Tongue (tissue), 2 donors: ENCODE results near the gene CARD14. TPM values are rescaled to one million over a fixed set of nuclear protein-coding genes. Genes with fewer than 3 reads are reported as not detected.
A peak's percentile ranks its signal among the peaks of the same experiment; 100 is the strongest.

Experiments used
- DNase-seq: peaks from one replicate; pipeline ENCODE4 v3.0.0-alpha.2; 2015
- total RNA-seq: library from RNA; depleted of rRNA; stranded (reverse); fragments of >200 nt; gene quantifications from one replicate; pipeline ENCODE4 v1.2.3, GENCODE V29; 2014

The CARD14 gene
- total RNA-seq, 1 donor from 2014 or later, result 14.9 TPM

DNA sequence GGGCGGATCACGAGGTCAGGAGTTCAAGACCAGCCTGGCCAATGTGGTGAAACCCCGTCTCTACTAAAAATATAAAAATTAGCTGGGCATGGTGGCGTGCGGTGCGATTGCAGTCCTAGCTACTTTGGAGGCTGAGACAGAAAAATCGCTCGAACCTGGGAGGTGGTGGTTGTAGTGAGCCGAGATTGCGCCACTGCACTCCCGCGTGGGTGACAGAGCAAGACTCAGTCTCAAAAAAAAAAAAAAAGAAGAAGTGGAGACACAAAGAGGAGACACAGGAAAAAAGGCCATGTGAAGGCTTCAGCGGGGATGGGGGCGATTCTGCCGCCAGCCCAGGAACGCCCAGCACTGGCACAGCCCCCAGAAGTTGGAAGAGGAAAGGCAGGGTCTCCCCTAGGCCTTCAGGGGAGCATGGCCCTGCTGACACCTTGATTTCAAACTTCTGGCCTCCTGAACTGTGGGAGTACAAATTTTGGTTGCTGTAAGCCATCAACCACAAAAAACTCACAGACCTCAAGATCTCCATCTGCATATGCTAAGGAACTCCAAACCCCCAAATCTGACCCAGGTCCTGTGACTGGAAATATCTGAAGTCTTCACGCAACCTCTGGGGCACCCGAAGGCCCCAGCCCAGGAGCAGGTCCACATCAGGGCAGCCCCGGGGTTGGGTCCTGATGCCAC lies 43.3 kb downstream of the CARD14 start:
- no peak for DNase-seq

- no peak for DNase-seq
These were observed 43.8 kb downstream of the CARD14 start for GRCh38 chr17:80213643-80213975.

DNA sequence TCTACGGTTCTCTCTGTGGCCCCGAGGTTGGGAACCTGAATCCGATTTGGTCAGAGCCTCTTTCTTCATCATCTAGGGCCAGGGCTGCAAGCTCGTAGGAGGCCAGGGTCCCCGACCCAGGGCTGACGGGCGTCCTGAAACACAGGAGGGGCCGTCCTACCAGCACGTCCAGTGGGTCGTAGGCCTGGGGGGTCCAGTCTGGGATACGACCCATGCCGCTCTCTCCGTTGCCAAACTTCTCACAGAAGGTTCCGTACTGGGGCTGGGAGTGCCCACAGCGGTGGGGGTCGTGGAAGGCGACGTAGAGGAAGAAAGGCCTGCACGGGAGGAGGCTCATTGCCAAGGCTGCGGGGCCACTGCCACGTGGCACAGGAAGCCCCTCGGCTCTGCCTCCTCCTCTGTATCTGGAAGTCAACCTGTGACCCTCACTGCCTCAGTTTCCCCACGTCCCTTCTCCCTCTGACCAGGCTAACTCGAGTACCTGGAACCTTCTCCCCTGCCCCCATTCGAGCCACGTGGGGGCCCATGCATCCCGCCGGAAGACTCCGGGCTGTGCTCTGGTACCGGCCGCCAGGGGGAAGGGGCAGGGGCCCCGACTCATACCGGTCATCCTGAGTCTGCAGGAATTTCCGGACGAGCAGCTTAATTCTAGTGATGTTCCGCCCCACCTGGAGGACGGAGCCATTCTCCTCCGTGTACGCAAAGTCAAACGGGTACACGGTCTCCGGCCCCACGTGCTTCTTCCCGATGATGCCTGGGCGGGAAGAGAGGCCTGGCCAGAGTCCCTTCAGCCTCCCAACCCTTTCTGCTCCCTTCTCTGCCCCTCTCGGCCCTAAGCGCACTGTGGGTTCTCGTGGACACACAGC lies 44.4 kb downstream of the CARD14 start:
- DNase-seq, result no peak

DNA sequence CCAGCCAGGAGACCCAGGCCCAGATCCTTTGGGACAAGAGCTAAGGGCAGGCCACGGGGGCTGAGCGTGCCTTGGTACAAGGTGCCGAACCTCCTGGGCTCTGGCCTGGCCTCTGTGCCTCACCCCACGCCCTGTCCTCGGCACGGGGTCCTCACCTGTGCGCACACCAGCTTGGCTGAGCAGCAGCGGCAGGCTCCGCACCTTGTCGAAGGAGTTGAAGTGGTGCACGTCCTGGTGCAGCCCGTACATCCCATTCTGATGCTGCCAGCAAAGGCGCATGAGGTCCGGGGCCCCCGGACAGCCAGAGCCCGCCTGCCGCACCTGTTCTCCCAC lies 45.0 kb downstream of the CARD14 start:
- no peak for DNase-seq

- no peak for DNase-seq
These were observed 46.9 kb downstream of the CARD14 start for GRCh38 chr17:80216473-80217456.

- no peak for DNase-seq
These were observed 48.0 kb downstream of the CARD14 start for GRCh38 chr17:80217703-80218362.

GRCh38 chr17:80218391-80218790 lies 48.6 kb downstream of the CARD14 start:
- no peak for DNase-seq

- DNase-seq, result peak; percentile 61
These were observed 49.4 kb downstream of the CARD14 start for GRCh38 chr17:80219013-80219762.

- DNase-seq, result no peak
These were observed 49.9 kb downstream of the CARD14 start for GRCh38 chr17:80219763-80220053.

GRCh38 chr17:80220054-80220735 lies 50.4 kb downstream of the CARD14 start, which contains the start of the genes SGSH and SLC26A11:
Gene SGSH, minus strand, starts transcription at chr17:80220333. Its CDS starts 20 bp downstream, at chr17:80220313.
Gene SLC26A11, plus strand, starts transcription at chr17:80220427. Its CDS starts 1,134 bp downstream, at chr17:80221561.
- peak; percentile 83 for DNase-seq

DNA sequence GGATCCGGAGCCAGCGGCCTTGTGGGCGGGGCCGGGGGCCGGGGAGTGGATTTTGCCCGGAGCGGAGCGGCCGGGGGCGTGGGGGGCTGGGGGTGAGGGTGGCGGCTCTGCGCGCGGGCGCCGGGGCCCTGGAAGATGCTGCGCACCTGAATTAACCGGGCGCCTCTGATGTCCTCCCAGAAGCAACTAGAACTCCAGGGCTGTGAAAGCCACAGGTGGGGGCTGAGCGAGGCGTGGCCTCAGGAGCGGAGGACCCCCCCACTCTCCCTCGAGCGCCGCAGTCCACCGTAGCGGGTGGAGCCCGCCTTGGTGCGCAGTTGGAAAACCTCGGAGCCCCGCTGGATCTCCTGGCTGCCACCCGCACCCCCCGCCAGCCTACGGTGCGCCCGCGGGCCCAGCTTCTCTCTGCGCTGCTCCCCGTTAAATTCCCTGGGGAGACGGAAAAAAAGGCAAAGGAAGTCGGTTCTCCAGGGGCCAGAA lies 50.9 kb downstream of the CARD14 start:
- peak; percentile 44 for DNase-seq

DNA sequence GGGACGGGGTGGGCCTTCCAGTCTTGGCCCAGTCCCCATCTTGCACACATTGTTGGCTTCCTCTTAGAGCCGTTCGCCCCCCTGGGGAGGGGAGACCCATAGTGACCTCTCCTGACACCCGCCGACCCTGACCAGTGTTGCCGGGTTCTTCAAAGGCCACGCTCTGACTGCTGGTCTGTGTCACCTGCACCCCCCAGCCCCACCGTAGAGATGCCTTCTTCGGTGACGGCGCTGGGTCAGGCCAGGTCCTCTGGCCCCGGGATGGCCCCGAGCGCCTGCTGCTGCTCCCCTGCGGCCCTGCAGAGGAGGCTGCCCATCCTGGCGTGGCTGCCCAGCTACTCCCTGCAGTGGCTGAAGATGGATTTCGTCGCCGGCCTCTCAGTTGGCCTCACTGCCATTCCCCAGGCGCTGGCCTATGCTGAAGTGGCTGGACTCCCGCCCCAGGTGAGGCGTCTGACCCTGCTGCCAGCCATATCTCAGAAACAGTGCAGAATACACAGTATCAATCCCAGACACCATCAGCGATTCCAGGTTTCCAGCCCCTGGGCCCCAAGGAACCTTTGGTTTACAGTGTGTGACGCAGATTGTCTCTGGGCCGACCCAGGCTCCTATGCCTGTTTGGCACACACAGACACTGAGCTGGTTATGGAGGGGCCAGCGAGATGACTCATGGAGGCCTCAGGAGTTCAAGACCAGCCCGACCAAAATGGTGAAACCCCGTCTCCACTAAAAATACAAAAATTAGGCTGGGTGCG lies 51.7 kb downstream of the CARD14 start:
- no peak for DNase-seq

GRCh38 chr17:80222376-80223141 lies 52.7 kb downstream of the CARD14 start:
- no peak for DNase-seq

DNA sequence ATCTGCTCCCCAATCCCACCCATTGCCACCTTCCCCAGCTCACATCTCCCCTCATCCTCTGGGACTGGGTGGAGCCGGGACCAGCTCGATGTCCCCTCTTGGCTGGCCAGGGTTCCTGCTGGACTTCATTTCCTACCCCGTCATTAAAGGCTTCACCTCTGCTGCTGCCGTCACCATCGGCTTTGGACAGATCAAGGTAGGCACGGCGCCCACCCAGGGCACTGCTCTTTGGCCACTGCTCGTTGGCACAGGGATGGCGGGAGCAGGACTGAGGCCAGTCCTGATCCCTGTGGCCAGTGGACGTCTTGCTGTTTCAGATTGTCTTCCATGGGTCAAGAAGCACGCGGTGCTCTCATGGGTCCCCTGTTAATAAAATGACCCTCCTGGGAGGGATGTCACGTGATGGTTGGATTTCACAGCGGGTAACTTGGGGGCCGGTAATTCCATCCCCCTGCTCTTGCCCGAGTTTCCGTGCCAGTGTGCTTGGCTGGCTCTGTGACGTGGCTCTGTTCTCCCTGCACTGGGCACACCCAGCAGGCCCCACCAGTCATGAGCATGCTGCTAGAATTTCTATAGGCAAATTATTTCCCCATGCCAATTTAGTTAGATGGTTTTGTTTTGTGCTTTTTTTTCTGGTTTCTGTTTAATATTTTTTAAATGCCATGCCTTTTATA lies 53.4 kb downstream of the CARD14 start:
- DNase-seq, result no peak

DNA sequence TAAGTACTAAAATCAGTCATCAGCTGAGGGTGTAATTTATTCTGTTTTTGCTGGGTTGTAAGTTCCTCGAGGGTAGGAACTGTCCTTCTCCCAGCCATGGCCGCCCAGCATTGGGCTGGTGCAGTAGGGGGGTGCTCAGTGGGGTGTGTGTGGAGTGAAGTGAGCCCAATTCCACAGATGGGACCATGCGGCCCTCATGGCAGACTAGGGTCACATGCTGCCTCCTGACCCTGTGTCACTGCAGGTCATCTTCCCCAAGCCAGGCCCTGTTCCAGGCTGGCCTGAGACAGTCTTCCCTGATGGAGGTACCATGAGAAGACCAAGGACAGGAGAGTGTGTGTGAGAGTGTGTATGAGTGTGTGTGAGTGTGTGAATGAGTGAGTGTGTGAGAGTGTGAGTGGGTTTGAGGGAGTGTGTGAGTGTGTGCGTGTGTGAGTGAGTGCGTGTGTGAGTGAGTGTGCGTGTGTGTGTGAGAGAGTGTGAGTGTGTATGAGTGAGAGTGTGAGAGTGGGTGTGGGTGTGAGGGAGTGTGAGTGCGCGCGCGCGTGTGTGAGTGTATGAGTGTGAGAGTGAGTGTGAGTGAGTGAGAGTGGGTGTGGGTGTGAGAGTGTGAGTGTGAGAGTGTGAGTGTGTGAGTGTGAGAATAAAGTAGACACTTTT lies 54.1 kb downstream of the CARD14 start:
- no peak for DNase-seq

- no peak for DNase-seq
These were observed 54.9 kb downstream of the CARD14 start for GRCh38 chr17:80224683-80225082.

GRCh38 chr17:80225230-80225629 lies 55.4 kb downstream of the CARD14 start:
- DNase-seq, result no peak

- no peak for DNase-seq
These were observed 57.3 kb downstream of the CARD14 start for GRCh38 chr17:80227156-80227555.
